ENCODE data around the gene C16orf82.

DNA sequence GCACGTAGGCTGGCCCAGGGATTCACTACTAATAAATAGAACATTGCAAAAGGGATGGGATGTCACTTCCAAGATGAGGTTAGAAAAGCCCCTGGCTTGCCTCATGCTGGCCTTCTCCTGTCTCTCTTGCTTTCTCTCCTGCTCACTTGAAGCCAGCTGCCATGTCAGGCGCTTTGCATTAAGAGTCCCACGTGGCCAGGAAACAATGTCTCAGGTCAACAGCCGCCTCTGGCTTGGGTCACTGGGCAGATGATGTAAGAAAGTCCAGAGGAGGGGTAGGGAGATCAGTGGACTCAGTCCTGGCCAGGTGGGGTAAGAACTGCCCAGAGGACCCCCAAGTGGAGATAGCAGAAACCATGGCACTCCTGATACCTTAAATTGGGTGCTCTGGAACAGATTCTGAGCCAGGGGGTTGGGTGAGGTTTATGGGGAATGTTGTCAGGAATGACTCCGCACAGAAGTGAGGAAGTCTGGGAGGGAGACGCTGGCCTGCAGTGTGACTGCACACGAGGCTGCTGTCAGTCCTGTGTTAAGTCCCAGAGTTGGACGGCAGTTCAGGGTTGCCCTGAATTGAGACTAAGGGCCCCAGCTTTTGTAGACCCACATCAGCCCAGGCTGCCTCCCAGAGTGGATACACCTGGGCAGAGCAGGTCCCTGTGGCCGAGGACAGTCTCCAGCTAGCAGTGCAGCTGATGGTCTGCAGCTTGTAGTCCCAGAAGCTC, 17.7 kb downstream of the C16orf82 start:
- TF ChIP-seq EZH2 (IDR thresholded peaks at IDR 0.05; ENCODE audit: borderline replicate concordance, low read depth, low read length, severe bottlenecking): no peak
- TF ChIP-seq CTCF (IDR thresholded peaks at IDR 0.05; ENCODE audit: borderline replicate concordance, extremely low read depth, low read length, poor library complexity, severe bottlenecking): no peak

All from DND-41 (cell line).